Measurements from ENCODE around the gene ETNK2.

ETNK2 gene

GRCh38 chr1:204127597-204128242 is 24.1 kb downstream of the ETNK2 start:
- Histone ChIP-seq H3K36me3 (ENCODE audit: control insufficient read depth in 2 of 2, insufficient read depth in 2 of 2, low read length in 2 of 2) (peaks cover 21 to 28% of the 10 kb centered on the region in 2 donors), H3K27ac (ENCODE audit: low read depth in 2 of 2, low read length in 2 of 2) (no peak overlapping the region), H3K9me3 (ENCODE audit: control insufficient read depth in 2 of 2, low read length in 2 of 2) (no peaks in the 10 kb centered on the region), H3K4me1 (ENCODE audit: control insufficient read depth in 2 of 2, insufficient read depth in 2 of 2, low read length in 2 of 2) (peaks cover 0 to 14% of the 10 kb centered on the region in 2 donors), H3K4me3 (ENCODE audit: low read length in 2 of 2) (no peak overlapping the region), H3K27me3 (ENCODE audit: control insufficient read depth in 2 of 2, insufficient read depth in 2 of 2, low read length in 2 of 2) (no peaks in the 10 kb centered on the region), H3K9ac (ENCODE audit: low read depth in 1 of 2, low read length in 2 of 2) (no peak overlapping the region)

- Histone ChIP-seq H3K27ac (ENCODE audit: low read depth in 2 of 2, low read length in 2 of 2) (no peak overlapping the region), H3K9ac (ENCODE audit: low read depth in 1 of 2, low read length in 2 of 2) (no peak overlapping the region), H3K27me3 (ENCODE audit: control insufficient read depth in 2 of 2, insufficient read depth in 2 of 2, low read length in 2 of 2) (no peaks in the 10 kb centered on the region), H3K9me3 (ENCODE audit: control insufficient read depth in 2 of 2, low read length in 2 of 2) (no peaks in the 10 kb centered on the region), H3K4me1 (ENCODE audit: control insufficient read depth in 2 of 2, insufficient read depth in 2 of 2, low read length in 2 of 2) (peaks cover 0 to 14% of the 10 kb centered on the region in 2 donors), H3K4me3 (ENCODE audit: low read length in 2 of 2) (no peak overlapping the region), H3K36me3 (ENCODE audit: control insufficient read depth in 2 of 2, insufficient read depth in 2 of 2, low read length in 2 of 2) (peaks cover 25 to 32% of the 10 kb centered on the region in 2 donors)
Measured at GRCh38 chr1:204126956-204127355, 24.9 kb downstream of the ETNK2 start.

- H3K4me1 ChIP-seq (ENCODE audit: control insufficient read depth in 2 of 2, insufficient read depth in 2 of 2, low read length in 2 of 2), result peaks cover 0 to 14% of the 10 kb centered on the region in 2 donors
- H3K9me3 ChIP-seq (ENCODE audit: control insufficient read depth in 2 of 2, low read length in 2 of 2), result no peaks in the 10 kb centered on the region
- H3K27ac ChIP-seq (ENCODE audit: low read depth in 2 of 2, low read length in 2 of 2), result no peak overlapping the region
- no peaks in the 10 kb centered on the region for H3K27me3 ChIP-seq (ENCODE audit: control insufficient read depth in 2 of 2, insufficient read depth in 2 of 2, low read length in 2 of 2)
- peaks cover 31 to 34% of the 10 kb centered on the region in 2 donors for H3K36me3 ChIP-seq (ENCODE audit: control insufficient read depth in 2 of 2, insufficient read depth in 2 of 2, low read length in 2 of 2)
- no peak overlapping the region for H3K9ac ChIP-seq (ENCODE audit: low read depth in 1 of 2, low read length in 2 of 2)
- H3K4me3 ChIP-seq (ENCODE audit: low read length in 2 of 2), result no peak overlapping the region
Measured at GRCh38 chr1:204126386-204126785, 25.5 kb downstream of the ETNK2 start.

- H3K4me3 ChIP-seq (ENCODE audit: low read length in 2 of 2), result no peak overlapping the region
- no peaks in the 10 kb centered on the region for H3K9me3 ChIP-seq (ENCODE audit: control insufficient read depth in 2 of 2, low read length in 2 of 2)
- H3K36me3 ChIP-seq (ENCODE audit: control insufficient read depth in 2 of 2, insufficient read depth in 2 of 2, low read length in 2 of 2), result peaks cover 32 to 34% of the 10 kb centered on the region in 2 donors
- H3K4me1 ChIP-seq (ENCODE audit: control insufficient read depth in 2 of 2, insufficient read depth in 2 of 2, low read length in 2 of 2), result peaks cover 0 to 14% of the 10 kb centered on the region in 2 donors
- no peak overlapping the region for H3K9ac ChIP-seq (ENCODE audit: low read depth in 1 of 2, low read length in 2 of 2)
- H3K27me3 ChIP-seq (ENCODE audit: control insufficient read depth in 2 of 2, insufficient read depth in 2 of 2, low read length in 2 of 2), result no peaks in the 10 kb centered on the region
- H3K27ac ChIP-seq (ENCODE audit: low read depth in 2 of 2, low read length in 2 of 2), result no peak overlapping the region
Measured at GRCh38 chr1:204125759-204126351, 26.0 kb downstream of the ETNK2 start.

- peaks cover 32 to 34% of the 10 kb centered on the region in 2 donors for H3K36me3 ChIP-seq (ENCODE audit: control insufficient read depth in 2 of 2, insufficient read depth in 2 of 2, low read length in 2 of 2)
- H3K27me3 ChIP-seq (ENCODE audit: control insufficient read depth in 2 of 2, insufficient read depth in 2 of 2, low read length in 2 of 2), result no peaks in the 10 kb centered on the region
- H3K9ac ChIP-seq (ENCODE audit: low read depth in 1 of 2, low read length in 2 of 2), result no peak overlapping the region
- no peaks in the 10 kb centered on the region for H3K9me3 ChIP-seq (ENCODE audit: control insufficient read depth in 2 of 2, low read length in 2 of 2)
- no peak overlapping the region for H3K4me3 ChIP-seq (ENCODE audit: low read length in 2 of 2)
- no peak overlapping the region for H3K27ac ChIP-seq (ENCODE audit: low read depth in 2 of 2, low read length in 2 of 2)
- peaks cover 0 to 9% of the 10 kb centered on the region in 2 donors for H3K4me1 ChIP-seq (ENCODE audit: control insufficient read depth in 2 of 2, insufficient read depth in 2 of 2, low read length in 2 of 2)
Measured at GRCh38 chr1:204124639-204125038, 27.2 kb downstream of the ETNK2 start.

GRCh38 chr1:204123376-204123775 is 28.5 kb downstream of the ETNK2 start:
- Histone ChIP-seq H3K4me1 (ENCODE audit: control insufficient read depth in 2 of 2, insufficient read depth in 2 of 2, low read length in 2 of 2) (no peaks in the 10 kb centered on the region), H3K4me3 (ENCODE audit: low read length in 2 of 2) (no peak overlapping the region), H3K9me3 (ENCODE audit: control insufficient read depth in 2 of 2, low read length in 2 of 2) (no peaks in the 10 kb centered on the region), H3K9ac (ENCODE audit: low read depth in 1 of 2, low read length in 2 of 2) (no peak overlapping the region), H3K36me3 (ENCODE audit: control insufficient read depth in 2 of 2, insufficient read depth in 2 of 2, low read length in 2 of 2) (peaks cover 34 to 41% of the 10 kb centered on the region in 2 donors), H3K27ac (ENCODE audit: low read depth in 2 of 2, low read length in 2 of 2) (no peak overlapping the region), H3K27me3 (ENCODE audit: control insufficient read depth in 2 of 2, insufficient read depth in 2 of 2, low read length in 2 of 2) (no peaks in the 10 kb centered on the region)

GRCh38 chr1:204121840-204122555 is 29.8 kb downstream of the ETNK2 start:
- Histone ChIP-seq H3K4me1 (ENCODE audit: control insufficient read depth in 2 of 2, insufficient read depth in 2 of 2, low read length in 2 of 2) (no peaks in the 10 kb centered on the region), H3K27ac (ENCODE audit: low read depth in 2 of 2, low read length in 2 of 2) (no peak overlapping the region), H3K4me3 (ENCODE audit: low read length in 2 of 2) (no peak overlapping the region), H3K9me3 (ENCODE audit: control insufficient read depth in 2 of 2, low read length in 2 of 2) (no peaks in the 10 kb centered on the region), H3K27me3 (ENCODE audit: control insufficient read depth in 2 of 2, insufficient read depth in 2 of 2, low read length in 2 of 2) (no peaks in the 10 kb centered on the region), H3K36me3 (ENCODE audit: control insufficient read depth in 2 of 2, insufficient read depth in 2 of 2, low read length in 2 of 2) (peaks cover 40 to 48% of the 10 kb centered on the region in 2 donors), H3K9ac (ENCODE audit: low read depth in 1 of 2, low read length in 2 of 2) (no peak overlapping the region)

GRCh38 chr1:204116539-204116938 is 35.3 kb downstream of the ETNK2 start:
- Histone ChIP-seq H3K4me1 (ENCODE audit: control insufficient read depth in 2 of 2, insufficient read depth in 2 of 2, low read length in 2 of 2) (no peaks in the 10 kb centered on the region), H3K27me3 (ENCODE audit: control insufficient read depth in 2 of 2, insufficient read depth in 2 of 2, low read length in 2 of 2) (no peaks in the 10 kb centered on the region), H3K4me3 (ENCODE audit: low read length in 2 of 2) (no peak overlapping the region), H3K9me3 (ENCODE audit: control insufficient read depth in 2 of 2, low read length in 2 of 2) (no peaks in the 10 kb centered on the region), H3K9ac (ENCODE audit: low read depth in 1 of 2, low read length in 2 of 2) (no peak overlapping the region), H3K36me3 (ENCODE audit: control insufficient read depth in 2 of 2, insufficient read depth in 2 of 2, low read length in 2 of 2) (peaks cover 16 to 27% of the 10 kb centered on the region in 2 donors), H3K27ac (ENCODE audit: low read depth in 2 of 2, low read length in 2 of 2) (no peak overlapping the region)

GRCh38 chr1:204115116-204115515 is 36.7 kb downstream of the ETNK2 start:
- H3K27ac ChIP-seq (ENCODE audit: low read depth in 2 of 2, low read length in 2 of 2), result no peak overlapping the region
- H3K4me1 ChIP-seq (ENCODE audit: control insufficient read depth in 2 of 2, insufficient read depth in 2 of 2, low read length in 2 of 2), result no peaks in the 10 kb centered on the region
- H3K36me3 ChIP-seq (ENCODE audit: control insufficient read depth in 2 of 2, insufficient read depth in 2 of 2, low read length in 2 of 2), result peaks cover 16 to 25% of the 10 kb centered on the region in 2 donors
- no peaks in the 10 kb centered on the region for H3K27me3 ChIP-seq (ENCODE audit: control insufficient read depth in 2 of 2, insufficient read depth in 2 of 2, low read length in 2 of 2)
- H3K9me3 ChIP-seq (ENCODE audit: control insufficient read depth in 2 of 2, low read length in 2 of 2), result no peaks in the 10 kb centered on the region
- no peak overlapping the region for H3K9ac ChIP-seq (ENCODE audit: low read depth in 1 of 2, low read length in 2 of 2)
- H3K4me3 ChIP-seq (ENCODE audit: low read length in 2 of 2), result no peak overlapping the region

GRCh38 chr1:204114606-204115005 is 37.2 kb downstream of the ETNK2 start:
- H3K27me3 ChIP-seq (ENCODE audit: control insufficient read depth in 2 of 2, insufficient read depth in 2 of 2, low read length in 2 of 2), result no peaks in the 10 kb centered on the region
- H3K4me1 ChIP-seq (ENCODE audit: control insufficient read depth in 2 of 2, insufficient read depth in 2 of 2, low read length in 2 of 2), result no peaks in the 10 kb centered on the region
- H3K9me3 ChIP-seq (ENCODE audit: control insufficient read depth in 2 of 2, low read length in 2 of 2), result no peaks in the 10 kb centered on the region
- H3K4me3 ChIP-seq (ENCODE audit: low read length in 2 of 2), result no peak overlapping the region
- H3K36me3 ChIP-seq (ENCODE audit: control insufficient read depth in 2 of 2, insufficient read depth in 2 of 2, low read length in 2 of 2), result peaks cover 16 to 25% of the 10 kb centered on the region in 2 donors
- H3K27ac ChIP-seq (ENCODE audit: low read depth in 2 of 2, low read length in 2 of 2), result no peak overlapping the region
- H3K9ac ChIP-seq (ENCODE audit: low read depth in 1 of 2, low read length in 2 of 2), result no peak overlapping the region
